Measurements from ENCODE around the gene CA9.

Gene CA9

GRCh38 chr9:35717132-35717870 lies 43.6 kb downstream of the CA9 start:
- no peak for DNase-seq (ENCODE audit: low read depth in 2 of 2)
- no peak for TF ChIP-seq CTCF (IDR thresholded peaks at IDR 0.05; ENCODE audit: low read depth, low read length)
- no peak overlapping the region for H3K4me3 ChIP-seq (replicated peaks in 1 of 2; ENCODE audit: low read depth in 2 of 2, low read length in 2 of 2)

GRCh38 chr9:35718721-35719511 lies 45.2 kb downstream of the CA9 start:
- H3K4me3 ChIP-seq (replicated peaks in 1 of 2; ENCODE audit: low read depth in 2 of 2, low read length in 2 of 2) = no peak overlapping the region
- no peak for DNase-seq (ENCODE audit: low read depth in 2 of 2)
- TF ChIP-seq CTCF (IDR thresholded peaks at IDR 0.05; ENCODE audit: low read depth, low read length) = no peak

GRCh38 chr9:35719546-35719945 lies 45.8 kb downstream of the CA9 start:
- no peak for DNase-seq (ENCODE audit: low read depth in 2 of 2)
- TF ChIP-seq CTCF (IDR thresholded peaks at IDR 0.05; ENCODE audit: low read depth, low read length) = no peak
- no peak overlapping the region for H3K4me3 ChIP-seq (replicated peaks in 1 of 2; ENCODE audit: low read depth in 2 of 2, low read length in 2 of 2)

- DNase-seq (ENCODE audit: low read depth in 2 of 2) = no peak
- TF ChIP-seq CTCF (IDR thresholded peaks at IDR 0.05; ENCODE audit: low read depth, low read length) = no peak
- no peak overlapping the region for H3K4me3 ChIP-seq (replicated peaks in 1 of 2; ENCODE audit: low read depth in 2 of 2, low read length in 2 of 2)
Measured at GRCh38 chr9:35723426-35723825, 49.7 kb downstream of the CA9 start.

GRCh38 chr9:35723908-35724307 lies 50.2 kb downstream of the CA9 start:
- no peak overlapping the region for H3K4me3 ChIP-seq (replicated peaks in 1 of 2; ENCODE audit: low read depth in 2 of 2, low read length in 2 of 2)
- DNase-seq (ENCODE audit: low read depth in 2 of 2) = no peak
- TF ChIP-seq CTCF (IDR thresholded peaks at IDR 0.05; ENCODE audit: low read depth, low read length) = no peak

- no peak for DNase-seq (ENCODE audit: low read depth in 2 of 2)
- H3K4me3 ChIP-seq (replicated peaks in 1 of 2; ENCODE audit: low read depth in 2 of 2, low read length in 2 of 2) = no peak overlapping the region
- TF ChIP-seq CTCF (IDR thresholded peaks at IDR 0.05; ENCODE audit: low read depth, low read length) = no peak
Measured at GRCh38 chr9:35725362-35725761, 51.6 kb downstream of the CA9 start.
